Activated naive CD4-positive, alpha-beta T cell (primary cell): ENCODE results near the gene MFSD11.
"Not testable (repeated sequence)": the region's sequence is repeated elsewhere in the genome, so short reads cannot be mapped to it uniquely, and the experiment has no call there.

Experiments
- DNase-seq, 4 experiments: peaks; one replicate each; lab custom pipeline; 2025; lab: John Stamatoyannopoulos, UW

Gene MFSD11

GRCh38 chr17:76748657-76749056 is 10.7 kb downstream of the MFSD11 start:
- no peak for DNase-seq

- DNase-seq: no peak
These were observed 13.6 kb downstream of the MFSD11 start for GRCh38 chr17:76751416-76751993.

- DNase-seq: no peak
These were observed 14.1 kb downstream of the MFSD11 start for GRCh38 chr17:76752006-76752405.

- DNase-seq: peak in 1 of 4 experiments; percentile 27
These were observed 15.4 kb downstream of the MFSD11 start for GRCh38 chr17:76753061-76753961.

- no peak for DNase-seq
These were observed 17.4 kb downstream of the MFSD11 start for GRCh38 chr17:76755285-76755684.

GRCh38 chr17:76757256-76757655 is 19.3 kb downstream of the MFSD11 start:
- no peak for DNase-seq

- no peak for DNase-seq
These were observed 20.7 kb downstream of the MFSD11 start for GRCh38 chr17:76758570-76758969.

- no peak for DNase-seq
These were observed 35.1 kb downstream of the MFSD11 start for GRCh38 chr17:76772842-76773525.

- no peak for DNase-seq
These were observed 37.2 kb downstream of the MFSD11 start for GRCh38 chr17:76775021-76775600.

- DNase-seq: no peak
These were observed 43.4 kb downstream of the MFSD11 start for GRCh38 chr17:76781056-76781982.

- DNase-seq: no peak
These were observed 45.2 kb downstream of the MFSD11 start for GRCh38 chr17:76783146-76783545.

GRCh38 chr17:76784926-76785325 is 47.0 kb downstream of the MFSD11 start:
- DNase-seq: no peak

- not testable (repeated sequence) for DNase-seq
These were observed 49.9 kb downstream of the MFSD11 start for GRCh38 chr17:76787866-76788265.

GRCh38 chr17:76789235-76789788 is 51.4 kb downstream of the MFSD11 start:
- no peak for DNase-seq

- no peak for DNase-seq
These were observed 53.4 kb downstream of the MFSD11 start for GRCh38 chr17:76791053-76791980.

GRCh38 chr17:76792348-76792747 is 54.4 kb downstream of the MFSD11 start:
- DNase-seq: no peak

- DNase-seq: no peak
These were observed 55.9 kb downstream of the MFSD11 start for GRCh38 chr17:76793775-76794174.

GRCh38 chr17:76796081-76796480 is 58.2 kb downstream of the MFSD11 start:
- no peak for DNase-seq

- no peak for DNase-seq
These were observed 59.4 kb downstream of the MFSD11 start for GRCh38 chr17:76797241-76797840.

- DNase-seq: no peak
These were observed 63.8 kb downstream of the MFSD11 start for GRCh38 chr17:76801706-76802105.
